C4-2B (cell line): ENCODE results near the gene ALAS2.
"Not testable (repeated sequence)": the region's sequence is repeated elsewhere in the genome, so short reads cannot be mapped to it uniquely, and the experiment has no call there.

Experiments used
- H3K27ac ChIP-seq: fragments of 450-650 bp; 2 replicates; pipeline ENCODE4 v1.5.1; 2017
- ZFX ChIP-seq: fragments of 450-650 bp; IDR thresholded peaks from 2 replicates; pipeline ENCODE4 v1.6.1; 2017
- TF ChIP-seq, protein P1 (sequence below): fragments of 450-650 bp; conservative IDR thresholded peaks from 2 replicates; pipeline ENCODE4 v1.5.1; 2017; ENCODE audit warnings: mild to moderate bottlenecking

The ALAS2 gene

DNA sequence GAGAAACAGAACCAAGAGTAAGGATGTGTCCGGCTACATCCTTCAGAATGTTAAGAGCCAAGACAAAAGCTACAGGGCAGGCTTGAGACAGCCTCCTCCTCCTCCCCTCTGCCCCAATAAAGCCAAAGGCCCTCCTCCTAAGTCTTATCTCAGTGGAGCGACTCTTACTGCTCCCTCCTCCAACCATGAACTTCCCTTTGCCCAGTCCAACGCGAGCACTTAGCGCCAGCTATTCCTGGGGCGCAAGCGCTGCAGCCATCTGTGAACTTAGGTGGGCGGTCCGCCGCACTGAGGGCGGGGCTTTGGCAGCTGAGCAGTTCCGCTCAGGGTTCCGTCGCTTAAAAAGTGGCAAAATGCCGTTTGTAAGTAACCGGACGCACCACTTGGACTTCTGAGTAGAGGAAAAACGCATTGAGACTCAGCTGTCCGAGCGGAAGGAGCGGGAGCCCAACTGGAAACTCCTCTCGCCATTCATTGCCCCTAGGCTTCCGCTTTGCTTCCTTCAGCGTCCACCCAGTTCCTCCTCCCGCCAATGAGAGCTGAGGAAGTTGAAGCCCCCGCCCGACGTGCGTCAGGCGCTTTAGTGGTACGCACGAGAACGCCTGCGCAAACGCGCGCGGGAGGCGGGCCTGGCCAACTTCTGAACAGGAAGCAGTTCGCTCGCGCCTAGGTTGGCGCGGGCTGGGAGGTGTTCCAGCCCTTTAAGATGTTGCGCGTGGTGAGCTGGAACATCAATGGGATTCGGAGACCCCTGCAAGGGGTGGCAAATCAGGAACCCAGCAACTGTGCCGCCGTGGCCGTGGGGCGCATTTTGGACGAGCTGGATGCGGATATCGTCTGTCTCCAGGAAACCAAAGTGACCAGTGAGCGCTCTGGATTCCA, 30.8 kb downstream of the ALAS2 start, which contains the start of gene APEX2:
Gene APEX2 (plus strand): TSS at position 647 of the 882 bp plus-strand sequence. CDS start 60 bp downstream, at position 707.
- no peak for TF ChIP-seq ZFX
- TF ChIP-seq, protein P1, sequence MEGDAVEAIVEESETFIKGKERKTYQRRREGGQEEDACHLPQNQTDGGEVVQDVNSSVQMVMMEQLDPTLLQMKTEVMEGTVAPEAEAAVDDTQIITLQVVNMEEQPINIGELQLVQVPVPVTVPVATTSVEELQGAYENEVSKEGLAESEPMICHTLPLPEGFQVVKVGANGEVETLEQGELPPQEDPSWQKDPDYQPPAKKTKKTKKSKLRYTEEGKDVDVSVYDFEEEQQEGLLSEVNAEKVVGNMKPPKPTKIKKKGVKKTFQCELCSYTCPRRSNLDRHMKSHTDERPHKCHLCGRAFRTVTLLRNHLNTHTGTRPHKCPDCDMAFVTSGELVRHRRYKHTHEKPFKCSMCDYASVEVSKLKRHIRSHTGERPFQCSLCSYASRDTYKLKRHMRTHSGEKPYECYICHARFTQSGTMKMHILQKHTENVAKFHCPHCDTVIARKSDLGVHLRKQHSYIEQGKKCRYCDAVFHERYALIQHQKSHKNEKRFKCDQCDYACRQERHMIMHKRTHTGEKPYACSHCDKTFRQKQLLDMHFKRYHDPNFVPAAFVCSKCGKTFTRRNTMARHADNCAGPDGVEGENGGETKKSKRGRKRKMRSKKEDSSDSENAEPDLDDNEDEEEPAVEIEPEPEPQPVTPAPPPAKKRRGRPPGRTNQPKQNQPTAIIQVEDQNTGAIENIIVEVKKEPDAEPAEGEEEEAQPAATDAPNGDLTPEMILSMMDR, result no peak
- H3K27ac ChIP-seq, result peak within 1 kb of the TSS; percentile 86

DNA sequence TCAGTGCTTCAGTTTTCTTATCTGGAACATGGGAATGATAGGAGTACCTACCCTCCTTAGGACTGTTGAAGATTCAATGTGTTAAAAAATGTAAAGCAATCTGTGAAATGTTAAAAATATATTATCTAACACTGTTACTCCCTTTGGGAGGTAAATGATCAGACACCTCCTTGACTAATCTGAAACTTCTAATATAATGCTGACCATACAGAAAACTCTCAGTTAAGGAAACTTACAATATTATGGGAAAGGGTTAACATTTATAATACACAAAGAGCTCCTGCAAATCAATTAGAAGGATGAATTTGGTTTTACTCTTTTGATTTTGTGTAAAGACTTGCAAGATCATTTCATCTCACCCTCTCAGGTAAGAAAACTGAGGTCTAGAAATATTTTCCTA, 35.2 kb downstream of the ALAS2 start:
- no peak overlapping the region for H3K27ac ChIP-seq
- TF ChIP-seq, protein P1, result no peak
- no peak for TF ChIP-seq ZFX

DNA sequence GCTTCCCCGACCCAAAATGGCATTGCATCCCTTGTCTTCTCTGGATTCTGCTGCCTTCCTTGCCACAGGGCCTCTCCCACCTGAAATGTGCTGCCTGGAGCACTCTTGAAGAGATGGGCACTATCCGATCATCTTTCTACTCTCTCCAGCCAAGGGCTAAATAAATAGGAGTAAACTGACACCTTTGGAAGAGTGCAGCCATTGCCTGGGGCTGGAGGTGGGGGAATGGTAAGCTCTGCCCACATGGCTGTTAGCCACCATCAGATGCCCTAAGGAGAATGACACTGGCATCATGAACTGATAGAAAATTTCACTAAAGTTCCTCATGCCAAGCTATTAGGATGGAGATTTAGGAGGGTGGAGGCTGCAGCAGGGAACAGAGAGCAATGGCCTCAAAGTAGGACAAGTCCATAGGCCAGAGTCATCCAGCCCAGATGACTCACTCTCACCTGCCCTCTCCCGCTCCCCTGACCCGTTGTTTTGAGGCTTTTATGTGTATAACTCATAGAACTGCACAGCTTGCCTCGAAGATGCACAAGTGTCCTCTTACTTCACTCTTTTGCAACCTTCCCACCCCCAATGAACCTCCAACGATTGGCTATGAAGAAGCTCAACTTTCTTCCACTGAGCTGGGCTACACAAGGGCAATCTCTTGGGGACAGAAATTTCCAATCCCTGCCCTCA, 36.0 kb downstream of the ALAS2 start:
- TF ChIP-seq, protein P1, result no peak
- TF ChIP-seq ZFX, result no peak
- no peak overlapping the region for H3K27ac ChIP-seq

DNA sequence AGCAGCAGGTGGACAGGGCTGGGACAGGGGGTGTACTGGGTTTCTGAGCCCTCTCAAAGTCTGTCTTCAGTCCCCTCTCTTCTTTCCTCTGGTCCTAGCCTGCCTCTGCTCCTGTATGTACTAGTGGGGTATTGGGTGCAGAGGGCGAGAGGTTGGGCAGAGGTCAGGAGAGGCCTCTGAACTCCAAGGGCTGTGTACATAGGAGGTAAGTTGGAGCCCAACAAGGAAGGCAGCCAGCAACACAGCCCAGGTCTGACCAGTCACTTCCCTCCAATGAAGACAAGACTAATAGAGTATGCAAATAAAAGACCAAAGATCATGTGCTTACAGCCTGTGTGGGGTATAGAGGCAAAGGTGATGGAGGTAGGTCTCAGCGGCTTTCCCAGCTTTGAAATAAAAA, 36.7 kb downstream of the ALAS2 start, which contains the start of gene PFKFB1:
Gene PFKFB1 (minus strand): TSS at position 90 of the 400 bp plus-strand sequence. CDS start 181 bp downstream, outside the sequence.
- no peak for TF ChIP-seq ZFX
- TF ChIP-seq, protein P1, result no peak

DNA sequence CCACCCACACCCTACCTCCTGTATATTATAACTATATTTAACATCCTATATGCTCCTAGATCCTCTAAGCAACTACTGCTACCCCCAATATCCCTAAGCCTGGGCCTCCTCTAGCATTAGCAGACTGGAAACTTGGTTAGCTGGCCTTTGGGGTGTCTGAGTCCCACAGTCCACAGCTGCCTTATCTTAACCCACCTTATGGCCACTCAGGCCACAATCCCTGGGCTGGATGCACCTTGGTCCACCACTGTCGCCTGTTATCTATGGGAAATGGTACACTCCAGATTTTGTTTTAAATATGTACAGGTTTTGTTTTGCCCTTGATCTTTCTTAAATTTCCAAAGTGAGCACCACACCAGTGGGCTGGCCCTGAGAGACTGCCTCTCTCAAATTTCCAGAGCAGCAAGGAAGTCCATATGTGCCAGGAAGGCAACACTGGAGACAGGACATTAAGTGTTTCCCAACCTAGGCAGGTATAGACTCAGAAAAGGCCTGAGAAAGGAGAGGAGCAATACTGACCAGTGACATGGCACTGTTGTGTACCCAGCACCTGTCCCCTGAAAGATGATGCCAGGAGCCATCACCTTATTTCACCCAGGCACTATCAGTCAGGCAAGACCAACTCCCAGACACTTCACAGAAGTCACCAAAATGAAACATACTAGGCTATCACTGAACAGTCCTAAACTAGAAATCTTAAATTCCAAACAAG, 37.7 kb downstream of the ALAS2 start:
- H3K27ac ChIP-seq, result no peak overlapping the region
- TF ChIP-seq, protein P1, result no peak
- TF ChIP-seq ZFX, result no peak

More for the DNA sequence above, 36.7 kb downstream of the ALAS2 start, which contains the start of gene PFKFB1:
- H3K27ac ChIP-seq, result no peak within 1 kb of the TSS

DNA sequence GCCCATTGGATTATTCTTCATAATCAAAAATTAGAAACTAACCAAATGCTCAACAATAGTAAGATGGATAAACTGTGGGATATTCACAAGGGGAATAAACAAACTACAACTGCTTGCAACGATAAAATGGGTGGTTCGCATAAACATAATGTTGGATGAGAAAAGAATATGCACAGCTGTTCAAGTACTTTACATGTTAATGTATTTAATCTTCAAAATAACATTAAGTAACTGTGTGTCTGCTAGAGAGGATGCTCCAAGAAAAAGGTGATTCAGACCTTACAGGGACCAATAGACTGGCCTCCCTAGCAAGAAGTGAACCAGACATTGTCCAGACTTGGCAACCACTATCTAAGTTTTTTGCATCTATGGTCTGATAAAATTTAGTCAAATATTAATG, 39.1 kb downstream of the ALAS2 start:
- no peak overlapping the region for H3K27ac ChIP-seq
- no peak for TF ChIP-seq ZFX
- TF ChIP-seq, protein P1, result no peak

DNA sequence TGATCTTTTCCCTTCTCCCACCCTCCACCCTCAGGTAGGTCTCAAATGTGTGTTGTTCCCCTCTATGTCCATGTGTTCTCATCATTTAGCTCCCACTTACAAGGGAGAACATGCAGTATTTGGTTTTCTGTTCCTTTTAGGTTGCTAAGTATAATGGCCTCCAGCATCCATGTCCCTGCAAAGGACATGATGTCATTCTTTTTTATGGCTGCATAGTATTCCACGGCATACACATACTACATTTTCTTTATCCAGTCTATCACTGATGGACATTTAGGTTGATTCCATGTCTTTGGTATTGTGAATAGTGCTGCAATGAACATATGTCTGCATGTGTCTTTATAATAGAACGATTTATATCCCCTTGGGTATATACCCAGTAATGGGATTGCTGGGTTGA, 47.5 kb downstream of the ALAS2 start:
- H3K27ac ChIP-seq, result not testable (repeated sequence)
